Esophagus muscularis mucosa (tissue), 3 donors: Measurements from ENCODE around the gene ITLN1.

Source experiments
- CTCF ChIP-seq, 3 experiments: fragments of 200-600 bp in 2 of 3; fragments of 450-650 bp in 1 of 3; sonication (generic) in 2 of 3; IDR thresholded peaks; one replicate each; pipeline ENCODE4 v1.5.1; 2017 to 2019; ENCODE audit warnings: antibody characterized with exemption in 3 of 3, mild to moderate bottlenecking in 2 of 3, moderate library complexity in 1 of 3
- POLR2A ChIP-seq: fragments of 450-650 bp; IDR thresholded peaks from one replicate; pipeline ENCODE4 v1.6.1; 2017; ENCODE audit warnings: antibody characterized with exemption, moderate library complexity, mild to moderate bottlenecking, low read depth

- TF ChIP-seq CTCF (IDR thresholded peaks at IDR 0.05) (no peak), POLR2A (no peak)
Measured at GRCh38 chr1:160911925-160912324, 26.9 kb upstream of the ITLN1 start.
